CD4-positive, alpha-beta T cell treated with Interleukin-17A for 1 hour (primary cell): ENCODE measurements around the gene GPHN.
A peak's percentile ranks its signal among the peaks of the same experiment; 100 is the strongest.
"Not testable (repeated sequence)": the region's sequence is repeated elsewhere in the genome, so short reads cannot be mapped to it uniquely, and the experiment has no call there.

ENCODE experiments used
- DNase-seq: peaks from one replicate; pipeline ENCODE4 v3.0.0-alpha.2; 2020

The GPHN gene

GRCh38 chr14:66507722-66508546 lies at the start of gene GPHN:
TSS of gene GPHN (plus strand) at chr14:66508147.
- peak; percentile 92 for DNase-seq

DNA sequence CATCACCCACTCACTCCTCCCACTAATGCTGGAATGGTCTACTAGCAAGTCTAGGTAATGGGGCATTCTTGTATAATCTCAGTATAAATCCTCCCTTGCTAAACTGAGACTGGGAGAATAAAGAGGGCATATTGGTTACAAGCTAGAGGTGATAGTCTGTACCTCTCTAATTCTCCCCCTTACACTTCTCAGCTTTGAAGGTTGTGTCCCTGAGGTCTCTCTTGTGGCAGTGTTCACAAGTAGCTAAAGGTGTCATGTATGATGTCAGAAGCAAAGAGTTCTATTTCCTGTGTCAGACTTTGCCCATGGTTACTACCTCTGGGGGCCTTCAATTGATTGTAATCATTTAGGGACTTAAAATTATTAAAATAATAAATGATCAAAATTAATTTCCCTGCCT lies 48.3 kb upstream of the GPHN start:
- DNase-seq: no peak

GRCh38 chr14:66464261-66464660 lies 43.7 kb upstream of the GPHN start:
- DNase-seq: no peak

- DNase-seq: no peak
Observed at GRCh38 chr14:66468778-66469367, 39.1 kb upstream of the GPHN start.

GRCh38 chr14:66471584-66471983 lies 36.4 kb upstream of the GPHN start:
- DNase-seq: no peak

- DNase-seq: no peak
Observed at GRCh38 chr14:66472251-66472650, 35.7 kb upstream of the GPHN start.

DNA sequence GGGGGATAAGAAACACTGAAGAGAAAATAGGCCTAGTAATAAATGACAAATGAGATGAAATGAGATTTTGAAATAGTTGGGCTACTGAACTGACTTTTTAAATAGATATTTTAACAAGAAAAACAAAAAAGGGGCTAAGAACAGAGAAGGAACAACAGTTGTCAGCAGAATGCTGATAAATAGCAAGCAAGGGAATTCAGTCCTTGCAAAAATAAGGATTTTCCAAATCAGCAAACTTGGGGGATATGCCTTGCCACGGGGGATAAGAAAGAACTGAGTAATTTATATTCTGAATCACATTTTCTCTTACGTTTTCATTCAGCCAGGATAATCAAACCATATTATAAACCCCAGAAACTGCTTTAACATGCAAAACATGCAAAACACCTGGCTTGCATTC lies 34.7 kb upstream of the GPHN start:
- no peak for DNase-seq

- no peak for DNase-seq
Observed at GRCh38 chr14:66476964-66477363, 31.0 kb upstream of the GPHN start.

DNA sequence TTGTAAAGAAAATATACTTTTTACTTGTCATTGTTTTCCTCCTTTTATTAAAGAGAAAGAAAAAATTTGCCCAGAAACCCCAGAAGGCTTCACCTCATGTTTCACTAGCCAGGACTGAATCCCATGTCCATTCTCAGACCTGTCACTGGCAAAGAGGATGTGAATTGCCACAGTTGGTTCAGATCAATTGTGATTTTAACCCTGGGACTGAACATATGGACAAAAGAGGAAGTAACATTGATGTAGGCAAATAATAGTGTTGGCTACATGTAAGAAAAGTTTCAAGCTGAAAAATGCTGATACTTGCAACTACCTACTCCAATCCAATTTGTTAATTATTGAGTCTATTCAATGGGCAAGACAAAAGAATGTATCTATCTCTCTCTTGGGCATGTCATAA lies 30.4 kb upstream of the GPHN start:
- no peak for DNase-seq

DNA sequence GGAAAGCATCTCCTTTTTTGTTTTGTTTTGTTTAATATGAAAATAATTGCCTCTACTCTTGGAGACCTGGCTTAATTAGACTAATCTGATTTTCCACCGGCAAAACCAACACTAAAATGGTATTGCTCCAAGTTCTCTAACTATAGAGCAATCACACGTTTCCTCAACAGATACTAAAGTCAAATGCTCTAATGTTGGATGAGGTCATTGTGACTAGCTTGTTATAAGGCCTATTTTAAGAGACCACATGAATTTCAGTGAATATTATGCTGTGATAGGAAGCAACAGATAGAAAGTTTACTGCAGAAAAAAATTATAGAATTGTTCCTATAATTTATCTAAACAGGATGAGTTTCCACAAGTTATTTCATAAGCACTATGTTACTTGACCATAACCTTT lies 25.1 kb upstream of the GPHN start:
- DNase-seq: no peak

DNA sequence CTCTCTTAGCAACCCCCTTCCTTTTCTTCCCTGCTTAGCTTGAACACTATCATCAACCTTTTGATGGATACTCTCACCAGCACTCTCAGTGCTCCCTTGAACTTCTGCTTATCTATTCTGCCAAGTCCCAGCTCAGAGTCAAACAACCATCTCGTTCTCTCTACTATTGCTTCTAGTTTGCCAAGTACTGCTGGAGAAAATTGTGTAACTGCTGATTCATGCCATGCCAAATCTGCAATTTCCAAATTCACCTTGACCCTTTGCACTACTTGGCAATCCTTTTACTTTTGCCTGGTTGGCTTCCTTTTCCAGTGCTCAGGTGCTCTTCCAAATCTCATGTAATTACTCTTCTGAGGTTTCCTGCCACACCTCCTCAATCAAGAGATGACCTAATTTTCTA lies 24.6 kb upstream of the GPHN start:
- DNase-seq: no peak

DNA sequence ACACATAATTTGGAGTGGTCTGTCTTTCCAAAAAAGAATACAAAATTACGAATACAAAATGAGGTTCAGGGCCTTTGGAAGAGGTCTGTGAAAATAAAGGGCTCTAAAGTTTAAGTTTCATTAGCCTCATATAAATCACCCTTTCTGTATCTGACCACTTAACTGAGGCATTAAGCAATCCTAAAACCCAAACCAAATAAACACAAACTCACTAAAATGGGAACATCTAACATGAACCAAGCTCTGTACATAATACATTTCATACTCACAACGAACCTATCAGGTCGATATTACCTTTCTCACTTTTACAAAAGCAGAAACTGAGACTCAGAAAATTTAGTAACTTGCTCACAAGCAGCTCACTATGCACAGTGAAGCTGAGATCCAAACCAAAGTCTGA lies 22.9 kb upstream of the GPHN start:
- DNase-seq: no peak

DNA sequence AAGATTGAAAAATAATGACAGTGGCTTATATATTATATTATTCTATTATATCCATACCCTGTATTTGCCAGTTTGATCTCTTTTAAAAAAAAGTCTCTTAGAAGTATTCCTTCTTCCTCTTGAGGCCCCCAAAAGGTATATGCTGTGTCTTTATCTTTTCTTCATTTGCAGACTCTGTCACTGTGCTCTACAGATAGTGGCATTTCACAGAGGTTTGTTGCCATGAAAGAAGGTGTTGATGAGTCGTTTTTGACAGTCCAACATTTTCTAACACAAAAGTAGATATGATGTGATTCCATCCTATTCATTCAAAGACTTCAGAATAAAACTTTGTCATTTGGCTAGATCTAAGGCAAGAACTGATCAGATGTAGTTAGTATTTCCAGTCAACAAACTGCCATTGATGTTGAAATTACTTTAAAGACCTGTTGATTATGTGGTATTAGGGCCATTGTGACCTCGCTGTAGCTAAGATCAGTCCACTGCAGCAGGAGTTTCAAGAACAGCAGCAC lies 22.0 kb upstream of the GPHN start, which contains the start of gene CCDC196:
Gene CCDC196, plus strand, starts transcription at position 462 of the 512 bp plus-strand sequence. CDS start 132 bp downstream, outside the sequence.
- DNase-seq: no peak

- no peak for DNase-seq
Observed at GRCh38 chr14:66487164-66487563, 20.8 kb upstream of the GPHN start.

- DNase-seq: no peak
Observed at GRCh38 chr14:66490143-66491111, 17.5 kb upstream of the GPHN start.

- no peak for DNase-seq
Observed at GRCh38 chr14:66493750-66494149, 14.2 kb upstream of the GPHN start.

DNA sequence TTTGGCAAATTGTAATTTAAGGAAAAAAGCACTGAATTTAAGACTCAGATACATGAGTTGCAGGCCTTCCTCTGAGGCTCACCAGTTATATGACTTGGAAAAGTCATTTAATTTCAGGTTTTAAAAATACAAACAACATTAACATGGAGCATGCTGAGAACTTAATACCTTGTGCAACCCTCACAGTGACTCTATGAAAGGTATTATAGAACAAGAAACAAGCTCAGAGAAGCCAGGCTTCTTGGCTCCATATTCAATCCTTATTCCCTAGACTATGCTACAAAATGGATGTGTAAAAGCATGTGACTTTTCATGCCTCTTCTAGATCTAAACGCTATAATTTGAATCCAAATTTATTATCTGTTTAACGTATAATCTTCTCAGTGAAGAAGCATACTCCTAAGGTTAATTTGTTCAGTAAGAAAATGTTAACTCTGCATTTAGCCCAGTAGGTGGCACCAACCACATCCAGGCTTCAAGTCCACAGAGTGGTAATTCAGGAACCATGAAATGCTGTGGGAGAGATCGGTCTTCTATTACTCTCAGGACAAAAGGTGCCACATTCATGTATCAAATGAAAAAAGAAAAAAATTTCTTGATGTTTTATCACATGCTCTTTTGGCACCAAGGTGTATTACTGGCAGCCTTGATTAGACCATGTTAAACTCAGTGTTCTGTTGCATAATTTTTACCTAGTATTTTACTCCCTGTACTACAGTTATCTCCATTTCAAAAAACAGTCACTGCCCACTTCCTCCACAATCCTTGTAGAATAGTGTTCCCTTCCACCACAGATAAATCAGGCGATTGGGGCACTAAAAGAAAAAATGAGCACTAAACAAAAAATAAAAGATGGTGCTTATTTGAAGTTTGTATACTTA lies 12.5 kb upstream of the GPHN start:
- peak; percentile 58 for DNase-seq

DNA sequence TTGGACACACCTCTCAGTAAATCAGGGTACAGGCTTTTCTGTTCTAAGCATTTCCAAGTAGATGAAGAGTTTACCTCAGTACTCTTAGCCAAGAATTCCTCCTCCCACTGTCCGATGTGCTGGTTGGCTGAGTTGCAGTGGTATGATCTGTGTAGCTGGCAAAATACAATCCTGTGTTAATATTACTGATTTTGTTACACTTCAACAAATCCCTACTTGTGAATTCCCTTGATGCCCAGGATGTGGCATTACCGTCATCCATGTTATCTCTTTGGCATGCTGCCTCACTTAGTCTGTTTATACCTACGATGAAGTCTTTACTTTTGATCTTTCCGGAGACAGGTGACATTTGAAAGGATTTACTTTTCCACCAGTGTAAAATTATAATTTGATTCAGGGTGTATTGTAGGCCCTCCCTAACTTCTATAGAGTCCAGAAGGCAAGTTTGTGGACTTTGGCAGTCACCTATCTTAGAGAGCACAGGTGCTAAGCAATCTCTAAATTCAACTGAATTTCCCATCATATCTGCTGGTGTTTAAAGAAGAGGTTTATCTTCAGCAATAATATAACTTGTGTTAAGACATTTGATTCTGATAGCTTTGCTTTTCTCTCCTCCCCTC lies 11.6 kb upstream of the GPHN start:
- no peak for DNase-seq

- no peak for DNase-seq
Observed at GRCh38 chr14:66496911-66497310, 11.0 kb upstream of the GPHN start.

DNA sequence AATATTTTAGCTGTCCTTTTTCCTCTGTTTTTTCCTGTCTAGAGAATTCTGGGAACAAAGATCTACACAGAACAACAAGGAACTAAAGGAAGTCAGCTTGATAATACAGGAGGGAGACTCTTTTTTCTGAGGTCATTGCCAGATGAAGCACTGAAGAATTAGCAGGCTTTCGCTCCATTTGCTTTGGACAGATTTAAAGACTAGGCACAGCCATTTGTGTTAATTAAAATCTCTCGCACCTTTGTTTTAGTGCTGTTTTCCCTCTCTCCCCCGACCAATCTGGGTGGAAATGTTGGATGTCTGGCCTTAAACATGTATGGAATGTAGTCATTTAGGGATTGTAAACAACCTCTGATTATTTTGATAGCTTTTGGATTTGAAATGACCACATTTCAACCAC lies 9.6 kb upstream of the GPHN start:
- DNase-seq: no peak

GRCh38 chr14:66501592-66501991 lies 6.4 kb upstream of the GPHN start:
- no peak for DNase-seq

DNA sequence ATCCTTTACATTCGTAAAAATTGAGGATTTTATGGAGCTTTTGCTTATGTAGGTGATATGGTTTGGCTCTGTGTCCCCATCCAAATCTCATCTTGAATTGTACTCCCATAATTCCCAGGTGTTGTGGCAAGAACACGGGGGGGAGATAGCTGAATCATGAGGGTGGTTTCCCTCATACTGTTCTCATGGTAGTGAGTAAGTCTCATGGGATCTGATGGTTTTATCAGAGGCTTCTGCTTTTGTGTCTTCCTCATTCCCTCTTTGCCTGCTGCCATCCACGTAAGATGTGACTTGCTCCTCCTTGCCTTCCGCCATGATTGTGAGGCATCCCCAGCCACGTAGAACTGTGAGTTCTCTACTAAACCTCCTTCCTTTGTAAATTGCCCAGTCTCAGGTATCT lies 5.1 kb upstream of the GPHN start:
- DNase-seq: not testable (repeated sequence)
